Common myeloid progenitor, CD34-positive (primary cell): ENCODE data around the gene ATP1A1.

Experiments
- CTCF ChIA-PET: fragments of 350-600 bp; sonication (Branson Sonifier 250); formaldehyde crosslinking; loops from one replicate; lab custom pipeline; 2021; ENCODE audit warnings: antibody characterized with exemption; lab: Charles Lee
- POLR2A ChIA-PET: fragments of 350-600 bp; sonication (Branson Sonifier 250); formaldehyde crosslinking; loops from one replicate; lab custom pipeline; 2021; ENCODE audit warnings: antibody characterized with exemption; lab: Charles Lee
- DNase-seq, 3 donors: peaks; one replicate each; pipeline versions ENCODE4 v3.0.0 to v3.0.0-alpha.2; 2013
- H3K27ac ChIP-seq, 2 experiments: 1 replicate in 1 of 2; 2 replicates in 1 of 2; pipeline ENCODE4 v1.7.0; 2013; ENCODE audit warnings: inconsistent platforms in 2 of 2, low read length in 2 of 2, mild to moderate bottlenecking in 2 of 2, low read depth in 1 of 2, moderate library complexity in 1 of 2; ENCODE audit not compliant: severe bottlenecking in 2 of 2, insufficient read depth in 1 of 2, poor library complexity in 1 of 2
- H3K27me3 ChIP-seq, 5 experiments: replicated peaks in 2 of 5; 1 replicate in 3 of 5; 2 replicates in 2 of 5; pipeline versions ENCODE4 v1.6.1 to v1.7.0; 2013; ENCODE audit warnings: low read length in 4 of 5, mild to moderate bottlenecking in 2 of 5, moderate library complexity in 2 of 5, inconsistent platforms in 1 of 5; ENCODE audit not compliant: insufficient read depth in 5 of 5, control insufficient read depth in 4 of 5
- H3K36me3 ChIP-seq, 4 experiments: 1 replicate in 2 of 4; 2 replicates in 2 of 4; pipeline versions ENCODE4 v1.6.1 to v1.7.0; 2013; ENCODE audit warnings: low read length in 3 of 4, control low read depth in 1 of 4, mild to moderate bottlenecking in 1 of 4; ENCODE audit not compliant: control insufficient read depth in 4 of 4, insufficient read depth in 4 of 4
- H3K4me1 ChIP-seq, 4 experiments: 1 replicate in 3 of 4; 2 replicates in 1 of 4; pipeline versions ENCODE4 v1.6.1 to v1.7.1; 2013; ENCODE audit warnings: low read length in 3 of 4, mild to moderate bottlenecking in 3 of 4, control low read depth in 1 of 4, inconsistent platforms in 1 of 4, moderate library complexity in 1 of 4; ENCODE audit not compliant: control insufficient read depth in 4 of 4, insufficient read depth in 4 of 4; ENCODE audit errors: control extremely low read depth in 1 of 4
- H3K4me3 ChIP-seq, 7 experiments: 1 replicate in 4 of 7; 2 replicates in 3 of 7; pipeline versions ENCODE4 v1.5.1 to v1.7.0; 2013; ENCODE audit warnings: mild to moderate bottlenecking in 7 of 7, low read length in 6 of 7, moderate library complexity in 6 of 7, inconsistent platforms in 2 of 7, low read depth in 2 of 7, control low read depth in 1 of 7; ENCODE audit not compliant: insufficient read depth in 4 of 7, control insufficient read depth in 1 of 7; ENCODE audit errors: extremely low read depth in 1 of 7
- H3K9me3 ChIP-seq, 5 experiments: 1 replicate in 4 of 5; 2 replicates in 1 of 5; pipeline versions ENCODE4 v1.6.1 to v1.7.1; 2013; ENCODE audit warnings: low read length in 4 of 5, mild to moderate bottlenecking in 2 of 5, inconsistent platforms in 1 of 5, low read depth in 1 of 5, moderate library complexity in 1 of 5; ENCODE audit not compliant: control insufficient read depth in 4 of 5, insufficient read depth in 2 of 5; ENCODE audit errors: control extremely low read depth in 1 of 5
- WGBS: methylation state at CpG from one replicate; pipeline ENCODE4 v1.1.5; 2013; ENCODE audit not compliant: insufficient coverage; 5-methylcytosine and 5-hydroxymethylcytosine counted together

Gene ATP1A1

GRCh38 chr1:116329524-116330341 lies 43.3 kb upstream of the ATP1A1 start:
- ChIA-PET POLR2A (no interaction called here), CTCF (no interaction called here)
- Histone ChIP-seq H3K27me3 (peaks cover 0 to 1% (median 0%) of the 10 kb centered on the region in 5 experiments), H3K4me1 (peaks cover 0 to 7% (median 0%) of the 10 kb centered on the region in 4 experiments), H3K4me3 (no peak overlapping the region), H3K9me3 (no peaks in the 10 kb centered on the region), H3K27ac (no peak overlapping the region), H3K36me3 (no peaks in the 10 kb centered on the region)
- 94% methylated on average over 5 of the region's 9 CpGs for WGBS
- DNase-seq, result no peak

- Histone ChIP-seq H3K4me3 (no peak overlapping the region), H3K9me3 (no peaks in the 10 kb centered on the region), H3K27ac (no peak overlapping the region), H3K36me3 (no peaks in the 10 kb centered on the region), H3K27me3 (peaks cover 0 to 1% (median 0%) of the 10 kb centered on the region in 5 experiments), H3K4me1 (peaks cover 0 to 7% (median 0%) of the 10 kb centered on the region in 4 experiments)
- no peak for DNase-seq
- WGBS, result 98% methylated on average over 4 of the region's 4 CpGs
- CTCF ChIA-PET, result no interaction called here
- POLR2A ChIA-PET, result no interaction called here
Observed at GRCh38 chr1:116330342-116330652, 42.7 kb upstream of the ATP1A1 start.

- Histone ChIP-seq H3K36me3 (no peaks in the 10 kb centered on the region), H3K27me3 (peaks cover 0 to 1% (median 0%) of the 10 kb centered on the region in 5 experiments), H3K9me3 (no peaks in the 10 kb centered on the region), H3K27ac (no peak overlapping the region), H3K4me1 (peaks cover 0 to 5% (median 0%) of the 10 kb centered on the region in 4 experiments), H3K4me3 (no peak overlapping the region)
- no peak for DNase-seq
- CTCF ChIA-PET, result no interaction called here
- POLR2A ChIA-PET, result no interaction called here
Observed at GRCh38 chr1:116330846-116331245, 42.2 kb upstream of the ATP1A1 start.

- no peak overlapping the region for H3K4me3 ChIP-seq
- H3K27me3 ChIP-seq, result peaks cover 0 to 1% (median 0%) of the 10 kb centered on the region in 5 experiments
- ChIA-PET CTCF (no interaction called here), POLR2A (no interaction called here)
- no peak for DNase-seq
- H3K9me3 ChIP-seq, result no peaks in the 10 kb centered on the region
- H3K27ac ChIP-seq, result no peak overlapping the region
- no peaks in the 10 kb centered on the region for H3K36me3 ChIP-seq
- 100% methylated on average over 2 of the region's 3 CpGs for WGBS
- H3K4me1 ChIP-seq, result no peaks in the 10 kb centered on the region
Observed at GRCh38 chr1:116331523-116331922, 41.5 kb upstream of the ATP1A1 start.

- Histone ChIP-seq H3K4me1 (no peaks in the 10 kb centered on the region), H3K9me3 (no peaks in the 10 kb centered on the region), H3K4me3 (no peak overlapping the region), H3K27ac (no peak overlapping the region), H3K36me3 (no peaks in the 10 kb centered on the region), H3K27me3 (peaks cover 0 to 1% (median 0%) of the 10 kb centered on the region in 5 experiments)
- ChIA-PET POLR2A (no interaction called here), CTCF (no interaction called here)
- 78% methylated on average over 3 of the region's 3 CpGs for WGBS
- DNase-seq, result no peak
Observed at GRCh38 chr1:116332451-116332850, 40.6 kb upstream of the ATP1A1 start.

- 93% methylated on average over 4 of the region's 5 CpGs for WGBS
- CTCF ChIA-PET, result no interaction called here
Observed at GRCh38 chr1:116333171-116334014, 39.7 kb upstream of the ATP1A1 start.

GRCh38 chr1:116334015-116334547 lies 39.0 kb upstream of the ATP1A1 start:
- no peak overlapping the region for H3K27ac ChIP-seq
- ChIA-PET CTCF (no interaction called here), POLR2A (no interaction called here)
- H3K27me3 ChIP-seq, result peaks cover 0 to 1% (median 0%) of the 10 kb centered on the region in 5 experiments
- no peaks in the 10 kb centered on the region for H3K36me3 ChIP-seq
- no peak for DNase-seq
- no peaks in the 10 kb centered on the region for H3K4me1 ChIP-seq
- no peak overlapping the region for H3K4me3 ChIP-seq
- 100% methylated on average over 2 of the region's 2 CpGs for WGBS
- no peaks in the 10 kb centered on the region for H3K9me3 ChIP-seq

More at GRCh38 chr1:116333171-116334014, 39.7 kb upstream of the ATP1A1 start:
- Histone ChIP-seq H3K4me3 (no peak overlapping the region), H3K27ac (no peak overlapping the region), H3K4me1 (no peaks in the 10 kb centered on the region), H3K36me3 (no peaks in the 10 kb centered on the region), H3K9me3 (no peaks in the 10 kb centered on the region), H3K27me3 (peaks cover 0 to 1% (median 0%) of the 10 kb centered on the region in 5 experiments)
- POLR2A ChIA-PET, result no interaction called here
- no peak for DNase-seq
